IgD-negative memory B cell (primary cell): ENCODE measurements around the gene GOLGA8J. TPM values are rescaled to one million over a fixed set of nuclear protein-coding genes. Genes with fewer than 3 reads are reported as not detected.
"Not testable (repeated sequence)": the region's sequence is repeated elsewhere in the genome, so short reads cannot be mapped to it uniquely, and the experiment has no call there.

Experiments used
- H3K27ac Mint-ChIP-seq, 3 donors: one replicate each; pipeline ENCODE4 v1.8.0; 2020 to 2022; ENCODE audit warnings: mild to moderate bottlenecking in 3 of 3, mixed read lengths in 3 of 3, moderate library complexity in 1 of 3
- H3K27me3 Mint-ChIP-seq: one replicate; pipeline ENCODE4 v1.8.0; 2021; ENCODE audit warnings: mixed read lengths
- H3K36me3 Mint-ChIP-seq: one replicate; pipeline ENCODE4 v1.8.0; 2020; ENCODE audit warnings: mild to moderate bottlenecking, mixed read lengths
- H3K4me1 Mint-ChIP-seq, 3 donors: one replicate each; pipeline ENCODE4 v1.8.0; 2020 to 2022; ENCODE audit warnings: mixed read lengths in 3 of 3, mild to moderate bottlenecking in 1 of 3
- H3K4me3 Mint-ChIP-seq, 4 donors: one replicate each; pipeline ENCODE4 v1.8.0; 2020 to 2022; ENCODE audit warnings: mild to moderate bottlenecking in 4 of 4, mixed read lengths in 4 of 4, moderate library complexity in 3 of 4
- H3K9me3 Mint-ChIP-seq, 3 donors: one replicate each; pipeline ENCODE4 v1.8.0; 2020 to 2021; ENCODE audit warnings: mixed read lengths in 3 of 3, mild to moderate bottlenecking in 1 of 3
- polyA plus RNA-seq: library from polyadenylated mRNA; unstranded; fragments of 300-500 nt; fragmentation: Illumina TruSeq; gene quantifications from one replicate; pipeline ENCODE4 v1.2.3, GENCODE V29; 2021

Gene GOLGA8J
- polyA plus RNA-seq, 1 donor from 2014 or later = not detected

DNA sequence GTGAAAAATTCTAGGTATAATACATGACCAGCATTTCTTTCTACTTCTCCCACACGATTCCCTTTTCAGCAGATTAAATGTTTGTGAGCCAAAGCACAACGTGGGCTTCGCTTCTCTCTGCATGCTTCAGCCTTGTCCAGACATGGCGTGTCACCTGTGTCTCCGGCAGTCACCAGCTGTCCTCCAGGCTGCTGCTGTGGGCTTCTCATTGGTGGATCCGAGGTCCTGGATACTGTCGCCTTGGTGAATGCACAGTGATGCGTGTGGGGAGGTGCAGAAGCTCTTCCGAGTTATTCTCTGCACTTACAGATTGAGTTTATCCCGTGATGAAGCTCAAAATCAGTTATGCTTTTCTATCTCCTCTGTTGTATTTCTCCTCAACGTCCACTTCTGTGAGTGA is 23.0 kb upstream of the GOLGA8J start:
- Mint-ChIP-seq H3K4me1 (no peaks in the 10 kb centered on the region), H3K27me3 (no peaks in the 10 kb centered on the region), H3K36me3 (peaks cover 2% of the 10 kb centered on the region), H3K9me3 (peaks cover under 1 to 4% (median 3%) of the 10 kb centered on the region in 3 donors), H3K4me3 (no peak overlapping the region), H3K27ac (no peak overlapping the region)

- H3K27me3 Mint-ChIP-seq = no peaks in the 10 kb centered on the region
- no peaks in the 10 kb centered on the region for H3K4me1 Mint-ChIP-seq
- no peak overlapping the region for H3K27ac Mint-ChIP-seq
- H3K4me3 Mint-ChIP-seq = no peak overlapping the region
- no peaks in the 10 kb centered on the region for H3K36me3 Mint-ChIP-seq
- peaks cover 2 to 5% (median 3%) of the 10 kb centered on the region in 3 donors for H3K9me3 Mint-ChIP-seq
Observed at GRCh38 chr15:30062881-30063280, 19.9 kb upstream of the GOLGA8J start.

DNA sequence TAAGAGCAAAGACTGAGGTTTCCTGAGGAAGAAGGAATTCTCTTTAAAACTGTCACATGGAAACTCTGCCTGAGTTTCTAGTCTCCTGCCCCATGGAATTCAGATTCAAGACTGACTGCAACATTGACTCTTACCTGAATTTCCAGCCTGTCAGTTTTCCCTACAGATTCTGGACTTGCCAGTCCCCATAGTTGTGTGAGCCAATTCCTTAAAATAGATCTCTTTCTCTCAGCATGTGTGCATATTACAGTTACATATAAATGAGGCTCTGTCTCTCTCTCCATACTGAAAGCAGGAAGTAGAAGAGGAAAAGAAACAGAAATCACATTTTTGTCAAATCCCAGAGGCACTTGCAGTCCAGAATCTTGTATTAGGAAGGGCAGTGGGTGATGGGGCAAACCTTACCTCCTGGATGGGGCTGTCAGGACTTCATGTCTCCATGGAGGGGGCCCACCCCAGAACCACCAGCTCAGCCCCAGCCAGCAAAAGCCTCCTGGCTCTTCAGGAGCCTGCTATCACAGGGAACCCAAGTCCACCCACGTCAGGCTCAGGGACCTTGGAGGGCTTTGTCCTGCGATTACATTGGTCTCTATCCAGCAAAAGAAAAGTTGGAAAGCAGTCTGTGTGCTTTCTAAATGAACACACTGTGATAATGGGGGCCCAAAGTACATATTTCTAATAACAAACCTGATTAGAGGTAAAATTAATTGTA is 18.8 kb upstream of the GOLGA8J start:
- Mint-ChIP-seq H3K4me1 (no peaks in the 10 kb centered on the region), H3K36me3 (no peaks in the 10 kb centered on the region), H3K27ac (no peak overlapping the region), H3K9me3 (peaks cover 1 to 7% (median 2%) of the 10 kb centered on the region in 3 donors), H3K27me3 (no peaks in the 10 kb centered on the region), H3K4me3 (no peak overlapping the region)

DNA sequence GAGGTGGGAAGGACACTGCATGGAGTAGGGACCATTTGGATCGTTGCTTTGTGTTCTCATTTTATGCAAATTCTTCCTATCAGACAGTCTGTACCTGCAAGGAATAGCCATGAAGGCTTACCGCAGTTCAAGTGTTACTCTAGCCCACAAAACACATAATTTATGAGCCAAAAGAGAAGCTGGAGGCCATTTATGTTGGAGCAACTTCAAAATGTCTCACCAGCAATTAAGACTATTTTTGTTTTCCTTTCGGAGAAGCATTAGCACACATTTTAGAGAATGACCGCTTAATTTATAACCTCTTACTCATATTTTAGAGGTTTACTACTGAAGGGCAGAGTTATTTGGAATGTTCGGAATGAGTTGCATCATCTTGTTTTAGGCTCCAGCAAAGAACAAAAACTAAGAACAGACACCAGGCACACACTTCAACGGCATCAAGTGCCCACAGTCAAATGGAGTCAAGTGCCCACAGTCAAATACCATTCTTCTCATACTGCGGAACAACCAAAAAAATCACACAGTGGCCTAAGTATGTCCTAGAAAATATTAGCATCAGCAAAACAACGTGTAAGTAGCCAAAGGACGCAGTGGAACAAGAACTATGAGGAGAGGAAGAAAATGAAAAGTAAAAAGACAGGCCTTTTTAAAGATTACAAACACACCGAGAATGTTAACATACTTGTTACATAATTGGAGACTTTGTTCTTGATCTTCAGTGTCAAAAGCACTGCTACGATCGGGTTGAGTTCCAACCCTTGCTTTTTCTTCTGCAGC is 17.5 kb upstream of the GOLGA8J start:
- Mint-ChIP-seq H3K27ac (no peak overlapping the region), H3K4me3 (no peak overlapping the region), H3K9me3 (peaks cover under 1 to 7% (median 1%) of the 10 kb centered on the region in 3 donors), H3K4me1 (no peaks in the 10 kb centered on the region), H3K27me3 (no peaks in the 10 kb centered on the region), H3K36me3 (no peaks in the 10 kb centered on the region)

GRCh38 chr15:30068326-30068725 is 14.4 kb upstream of the GOLGA8J start:
- Mint-ChIP-seq H3K4me1 (no peaks in the 10 kb centered on the region), H3K27me3 (no peaks in the 10 kb centered on the region), H3K27ac (peak overlapping the region in 1 of 3 donors; percentile 9), H3K36me3 (no peaks in the 10 kb centered on the region), H3K4me3 (no peak overlapping the region), H3K9me3 (peaks cover 0 to 7% (median 0%) of the 10 kb centered on the region in 3 donors)

DNA sequence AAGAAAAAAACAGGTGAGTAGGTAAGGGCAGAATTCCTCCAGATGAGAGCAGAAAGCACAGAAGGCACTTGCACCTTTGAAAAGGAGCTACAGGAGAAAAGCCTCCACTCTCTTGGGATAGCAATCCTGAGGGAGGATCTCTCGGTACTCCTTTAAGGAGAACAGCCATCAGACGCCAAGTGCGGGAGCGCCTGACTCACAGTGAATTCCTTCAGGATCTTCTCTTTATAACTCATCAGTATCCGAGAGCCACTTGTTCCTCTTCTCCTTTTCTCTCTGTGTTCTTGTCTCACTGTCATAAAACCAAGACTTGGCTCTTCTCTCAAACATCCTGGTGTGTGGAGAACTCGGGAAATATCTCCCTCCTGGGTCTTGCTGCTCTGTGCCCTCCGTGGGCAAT is 10.1 kb upstream of the GOLGA8J start:
- H3K9me3 Mint-ChIP-seq = peaks cover 0 to 4% (median 0%) of the 10 kb centered on the region in 3 donors
- no peaks in the 10 kb centered on the region for H3K4me1 Mint-ChIP-seq
- H3K27me3 Mint-ChIP-seq = no peaks in the 10 kb centered on the region
- H3K27ac Mint-ChIP-seq = no peak overlapping the region
- H3K36me3 Mint-ChIP-seq = peaks cover 1% of the 10 kb centered on the region
- no peak overlapping the region for H3K4me3 Mint-ChIP-seq

DNA sequence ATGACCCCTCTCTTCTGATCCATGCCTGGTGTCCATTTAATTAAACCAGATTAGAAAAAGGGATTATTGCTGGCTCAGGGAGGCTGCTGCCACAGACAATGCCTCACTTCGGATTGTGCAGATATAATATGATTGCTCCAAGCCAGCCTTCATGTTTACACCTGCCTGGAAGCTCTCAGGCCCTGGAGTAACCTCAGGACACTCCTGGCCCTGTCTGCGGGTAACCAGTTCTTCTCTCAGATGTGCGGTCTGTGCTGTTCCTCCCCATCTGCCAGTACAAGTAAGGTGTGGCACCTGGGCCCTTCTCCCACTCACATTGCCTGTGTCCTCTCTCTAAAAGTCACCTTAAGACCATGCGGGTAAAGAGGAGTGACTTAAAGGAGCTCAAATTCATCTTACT is 8.8 kb upstream of the GOLGA8J start:
- Mint-ChIP-seq H3K36me3 (peaks cover 1% of the 10 kb centered on the region), H3K27me3 (no peaks in the 10 kb centered on the region), H3K9me3 (no peaks in the 10 kb centered on the region), H3K4me1 (no peaks in the 10 kb centered on the region), H3K27ac (no peak overlapping the region), H3K4me3 (no peak overlapping the region)

DNA sequence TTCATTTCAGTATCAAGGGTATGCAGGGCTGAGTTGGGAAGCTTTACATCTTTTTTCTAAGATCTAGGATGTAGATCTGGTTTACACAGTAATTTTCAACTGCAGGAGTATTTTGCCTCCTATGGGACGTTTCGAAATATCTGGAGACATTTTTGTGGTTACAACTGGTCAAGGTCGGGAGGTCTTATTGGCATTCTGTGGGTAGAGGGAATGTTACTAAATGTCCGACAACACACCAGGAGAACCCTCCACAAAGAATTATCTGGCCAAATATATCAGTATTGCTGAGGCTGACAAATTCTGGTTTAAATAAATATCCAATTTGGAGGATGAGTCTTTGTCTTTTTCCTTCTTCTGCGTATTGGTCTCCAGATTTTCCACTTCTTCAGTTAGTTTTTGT is 1.9 kb upstream of the GOLGA8J start:
- not testable (repeated sequence) for H3K9me3 Mint-ChIP-seq, H3K36me3 Mint-ChIP-seq, H3K4me1 Mint-ChIP-seq, H3K27ac Mint-ChIP-seq, H3K4me3 Mint-ChIP-seq, H3K27me3 Mint-ChIP-seq

- H3K36me3 Mint-ChIP-seq = not testable (repeated sequence)
Observed at GRCh38 chr15:30097827-30098226, 15.1 kb downstream of the GOLGA8J start.

DNA sequence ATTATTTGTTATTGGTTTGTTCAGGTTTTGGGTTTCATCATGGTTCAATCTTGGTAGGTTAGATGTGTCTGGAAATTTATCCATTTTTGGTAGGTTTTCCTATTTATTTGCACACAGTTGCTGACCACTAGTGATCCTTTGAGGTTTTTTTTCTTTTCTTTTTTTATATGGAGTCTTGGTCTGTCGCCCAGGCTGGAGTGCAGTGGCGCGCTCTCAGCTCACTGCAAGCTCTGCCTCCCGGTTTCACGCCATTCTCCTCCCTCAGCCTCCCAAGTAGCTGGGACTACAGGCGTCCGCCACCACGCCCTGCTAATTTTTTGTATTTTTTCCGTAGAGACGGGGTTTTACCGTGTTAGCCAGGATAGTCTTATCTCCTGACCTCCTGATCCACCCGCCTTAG is 20.1 kb downstream of the GOLGA8J start:
- H3K27me3 Mint-ChIP-seq, H3K27ac Mint-ChIP-seq, H3K4me1 Mint-ChIP-seq, H3K4me3 Mint-ChIP-seq, H3K9me3 Mint-ChIP-seq, H3K36me3 Mint-ChIP-seq: not testable (repeated sequence)

More at GRCh38 chr15:30097827-30098226, 15.1 kb downstream of the GOLGA8J start:
- H3K9me3 Mint-ChIP-seq, H3K4me3 Mint-ChIP-seq, H3K27me3 Mint-ChIP-seq, H3K27ac Mint-ChIP-seq, H3K4me1 Mint-ChIP-seq: not testable (repeated sequence)

GRCh38 chr15:30103941-30104507 is 21.3 kb downstream of the GOLGA8J start:
- H3K4me3 Mint-ChIP-seq = peak overlapping the region in 1 of 4 donors; percentile 39
- H3K36me3 Mint-ChIP-seq, H3K9me3 Mint-ChIP-seq, H3K4me1 Mint-ChIP-seq, H3K27ac Mint-ChIP-seq, H3K27me3 Mint-ChIP-seq: not testable (repeated sequence)

DNA sequence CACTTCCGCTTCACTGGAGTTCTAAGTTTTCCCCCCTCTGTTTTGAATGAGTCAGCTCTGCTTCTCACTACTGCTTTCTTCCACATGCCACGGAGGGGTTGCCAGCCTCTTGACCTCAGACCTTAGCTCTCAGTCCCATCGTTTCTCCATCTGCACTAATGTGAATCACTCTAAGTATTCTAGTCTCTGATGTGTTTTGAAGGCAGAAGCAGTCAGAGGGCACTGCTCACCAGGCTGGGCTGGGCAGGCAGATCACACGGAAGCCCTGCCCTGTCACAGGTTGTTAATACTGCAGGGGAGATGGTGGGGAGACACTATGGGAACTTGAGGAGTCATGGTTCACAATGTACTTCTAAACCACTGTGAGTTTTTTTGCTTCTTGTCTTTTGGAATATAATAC is 27.8 kb downstream of the GOLGA8J start:
- H3K27me3 Mint-ChIP-seq, H3K4me1 Mint-ChIP-seq, H3K4me3 Mint-ChIP-seq, H3K9me3 Mint-ChIP-seq, H3K36me3 Mint-ChIP-seq, H3K27ac Mint-ChIP-seq: not testable (repeated sequence)

GRCh38 chr15:30130066-30130465 is 47.3 kb downstream of the GOLGA8J start:
- not testable (repeated sequence) for H3K9me3 Mint-ChIP-seq, H3K27ac Mint-ChIP-seq, H3K36me3 Mint-ChIP-seq, H3K27me3 Mint-ChIP-seq, H3K4me3 Mint-ChIP-seq, H3K4me1 Mint-ChIP-seq

GRCh38 chr15:30134751-30135150 is 52.0 kb downstream of the GOLGA8J start, which contains the start of gene GOLGA8T:
Gene GOLGA8T (plus strand): TSS chr15:30135051. CDS start chr15:30135149, 98 bp downstream.
- not testable (repeated sequence) for H3K27ac Mint-ChIP-seq, H3K9me3 Mint-ChIP-seq, H3K36me3 Mint-ChIP-seq, H3K27me3 Mint-ChIP-seq, H3K4me3 Mint-ChIP-seq, H3K4me1 Mint-ChIP-seq
